NT2/D1 (cell line): ENCODE results near the gene HGFAC.

Experiments used
- DNase-seq: peaks from one replicate; pipeline ENCODE4 v3.0.0-alpha.2; 2011; ENCODE audit warnings: low read depth, low spot score
- H3K27me3 ChIP-seq: 2 replicates; pipeline ENCODE4 v1.6.0; 2011; ENCODE audit warnings: mild to moderate bottlenecking; ENCODE audit not compliant: insufficient read length, insufficient read depth
- H3K36me3 ChIP-seq: 2 replicates; pipeline ENCODE4 v1.6.1; 2011; ENCODE audit warnings: mild to moderate bottlenecking, low read length, mixed read lengths; ENCODE audit not compliant: insufficient read depth, insufficient read length
- H3K4me1 ChIP-seq: 2 replicates; pipeline ENCODE4 v1.5.1; 2011; ENCODE audit not compliant: insufficient read depth, insufficient read length
- H3K4me3 ChIP-seq: 2 replicates; pipeline ENCODE4 v1.5.1; 2011; ENCODE audit warnings: low read depth; ENCODE audit not compliant: insufficient read length
- H3K9ac ChIP-seq: 2 replicates; pipeline ENCODE4 v1.6.0; 2011; ENCODE audit warnings: low read depth; ENCODE audit not compliant: insufficient read length
- H3K9me3 ChIP-seq: 2 replicates; pipeline ENCODE4 v1.5.1; 2011; ENCODE audit warnings: mild to moderate bottlenecking, low read length; ENCODE audit not compliant: insufficient read depth
- SUZ12 ChIP-seq: IDR thresholded peaks from 2 replicates; pipeline ENCODE4 v1.6.1; 2011; ENCODE audit not compliant: insufficient read length, insufficient read depth; ENCODE audit errors: extremely low read depth
- YY1 ChIP-seq: IDR thresholded peaks from 2 replicates; pipeline ENCODE4 v1.6.1; 2011; ENCODE audit not compliant: insufficient read length, insufficient read depth
- ZNF274 ChIP-seq: IDR thresholded peaks from 2 replicates; pipeline ENCODE4 v1.6.1; 2011; ENCODE audit warnings: mild to moderate bottlenecking, low read depth, low read length

HGFAC gene

DNA sequence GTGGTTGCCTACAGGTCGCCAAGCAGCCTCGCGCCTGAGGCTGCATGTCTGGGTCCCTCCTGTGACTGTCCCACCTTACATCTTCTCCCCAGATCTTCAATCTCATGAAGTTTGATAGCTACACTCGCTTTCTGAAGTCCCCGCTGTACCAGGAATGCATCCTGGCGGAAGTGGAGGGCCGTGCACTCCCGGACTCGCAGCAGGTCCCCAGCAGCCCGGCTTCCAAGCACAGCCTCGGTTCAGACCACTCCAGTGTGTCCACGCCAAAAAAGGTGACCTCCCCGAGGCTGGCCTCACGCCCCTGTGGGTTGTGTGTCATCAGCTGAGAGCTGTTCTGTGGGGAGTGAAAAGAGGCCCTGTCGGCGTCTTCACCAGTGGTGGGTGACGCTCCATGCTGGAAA, 24.9 kb upstream of the HGFAC start:
- Histone ChIP-seq H3K27me3 (no peaks in the 10 kb centered on the region), H3K36me3 (peaks cover 25% of the 10 kb centered on the region), H3K9me3 (no peaks in the 10 kb centered on the region), H3K9ac (no peak overlapping the region), H3K4me3 (no peak overlapping the region), H3K4me1 (peaks cover 17% of the 10 kb centered on the region)
- no peak for DNase-seq
- TF ChIP-seq ZNF274 (no peak), SUZ12 (no peak), YY1 (no peak)

DNA sequence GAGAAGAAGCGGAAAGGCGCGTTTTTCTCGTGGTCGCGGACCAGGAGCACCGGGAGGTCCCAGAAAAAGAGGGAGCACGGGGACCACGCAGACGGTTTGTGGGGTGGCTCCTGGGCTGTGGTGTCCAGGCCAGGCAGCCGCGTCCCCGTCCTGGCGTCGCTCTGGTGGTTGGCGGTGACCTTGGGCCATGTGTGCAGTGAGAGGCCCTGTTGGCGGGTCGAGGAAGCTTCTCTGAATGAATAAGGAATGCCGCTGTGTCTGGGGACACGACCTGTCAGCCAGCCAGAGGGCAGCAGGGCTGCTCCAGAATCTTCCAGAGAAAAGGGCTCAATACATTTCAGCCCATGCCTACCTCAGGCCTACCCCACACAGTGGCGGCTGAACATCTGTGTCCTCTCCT, 24.3 kb upstream of the HGFAC start:
- TF ChIP-seq ZNF274: no peak
- no peak for TF ChIP-seq SUZ12
- TF ChIP-seq YY1: no peak
- Histone ChIP-seq H3K36me3 (peaks cover 28% of the 10 kb centered on the region), H3K9ac (no peak overlapping the region), H3K4me3 (no peak overlapping the region), H3K27me3 (no peaks in the 10 kb centered on the region), H3K9me3 (no peaks in the 10 kb centered on the region), H3K4me1 (peaks cover 15% of the 10 kb centered on the region)
- no peak for DNase-seq

DNA sequence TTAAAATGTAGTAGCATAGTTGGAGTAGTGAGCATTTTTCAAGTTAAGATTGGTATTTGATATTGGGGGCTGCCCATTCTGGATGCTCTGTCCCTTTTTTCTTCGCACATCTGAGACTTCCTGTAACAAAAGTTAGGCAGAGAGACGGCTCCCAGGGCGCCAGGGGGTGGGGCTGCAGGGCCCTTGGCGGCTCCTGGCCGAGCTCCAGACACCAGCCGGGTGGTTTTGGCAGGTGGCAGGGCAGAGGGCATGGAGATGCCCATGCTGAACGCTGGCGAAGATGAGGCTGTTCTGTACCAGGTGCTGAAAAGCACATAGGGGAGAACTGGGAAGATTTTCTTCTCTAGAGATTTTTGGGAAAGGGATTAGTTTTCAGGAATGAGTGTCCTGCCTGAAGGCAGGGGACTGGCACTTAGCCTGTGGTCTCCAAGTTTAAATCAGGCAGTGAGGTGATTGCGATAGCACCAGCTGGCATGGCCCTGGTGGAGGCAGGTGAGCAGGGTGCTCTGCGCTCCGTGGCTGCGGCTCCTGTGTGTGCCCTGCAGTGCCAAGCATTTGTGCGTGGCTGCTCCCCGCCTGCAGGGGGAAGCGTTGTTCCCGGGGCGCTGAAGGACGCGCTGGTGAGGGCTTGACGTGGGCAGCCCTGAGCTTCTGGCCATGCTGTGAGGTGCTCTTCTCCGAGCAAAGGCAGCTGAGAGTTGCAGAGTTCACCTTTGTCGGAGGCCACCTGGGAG, 23.6 kb upstream of the HGFAC start:
- no peaks in the 10 kb centered on the region for H3K27me3 ChIP-seq
- peaks cover 14% of the 10 kb centered on the region for H3K4me1 ChIP-seq
- peaks cover 34% of the 10 kb centered on the region for H3K36me3 ChIP-seq
- H3K4me3 ChIP-seq: no peak overlapping the region
- TF ChIP-seq SUZ12 (no peak), YY1 (no peak), ZNF274 (no peak)
- no peak overlapping the region for H3K9ac ChIP-seq
- DNase-seq: no peak
- no peaks in the 10 kb centered on the region for H3K9me3 ChIP-seq

DNA sequence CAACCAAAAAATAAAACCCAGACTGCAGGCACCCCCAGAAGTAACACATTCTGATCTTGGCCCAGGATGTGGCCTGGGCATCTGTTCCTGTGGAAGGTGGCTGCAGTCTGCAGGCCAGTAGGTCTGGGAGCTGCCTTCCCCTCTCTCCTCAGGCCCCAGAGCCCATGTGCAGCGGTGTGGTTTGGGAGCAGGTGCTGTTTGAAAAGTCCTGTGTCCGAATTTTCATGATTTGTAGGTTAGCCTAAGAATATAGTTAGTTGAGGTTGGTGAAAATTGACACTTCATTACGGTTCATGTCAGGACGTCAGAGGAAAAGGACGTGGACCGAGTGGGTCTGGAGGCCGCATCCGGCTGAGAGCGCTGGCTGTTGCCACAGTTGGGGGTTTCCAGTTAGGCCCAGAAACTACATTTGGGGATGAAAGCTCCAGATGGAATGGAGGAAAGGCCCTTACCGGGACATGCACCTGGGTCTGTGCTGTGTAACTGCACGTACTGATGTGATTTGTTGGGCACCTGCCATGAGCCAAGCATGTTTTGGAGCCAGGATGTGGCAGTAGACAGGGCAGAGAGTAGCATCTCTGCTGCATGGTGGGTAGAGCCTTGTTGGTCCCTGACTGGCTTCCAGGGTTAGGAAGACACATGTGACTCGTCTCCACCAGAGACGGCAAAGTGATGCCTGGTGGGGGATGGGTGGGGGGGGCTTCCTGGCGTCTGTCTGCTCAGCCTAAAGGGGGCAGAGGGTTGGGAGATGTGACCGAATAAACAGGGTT, 21.7 kb upstream of the HGFAC start:
- TF ChIP-seq YY1 (no peak), SUZ12 (no peak), ZNF274 (no peak)
- Histone ChIP-seq H3K4me3 (no peak overlapping the region), H3K36me3 (peaks cover 44% of the 10 kb centered on the region), H3K9ac (no peak overlapping the region), H3K9me3 (no peaks in the 10 kb centered on the region), H3K27me3 (no peaks in the 10 kb centered on the region), H3K4me1 (peaks cover 5% of the 10 kb centered on the region)
- DNase-seq: no peak

DNA sequence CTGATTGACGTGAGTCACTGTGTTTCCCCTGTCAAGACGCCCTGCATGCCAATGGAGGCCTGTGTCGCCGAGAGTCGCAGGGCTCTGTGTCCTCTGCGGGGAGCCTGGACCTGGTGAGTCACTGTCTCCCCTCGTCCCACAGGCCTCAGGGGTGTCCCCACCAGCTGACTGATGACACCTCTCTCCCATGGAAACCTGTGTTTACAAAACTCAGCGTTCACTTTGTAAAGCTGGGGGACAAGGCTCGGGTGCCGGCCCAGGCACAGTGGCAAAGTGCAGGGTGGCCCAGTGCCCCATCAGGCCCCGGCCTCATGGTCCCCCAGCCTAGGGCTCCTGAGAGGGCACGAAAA, 21.2 kb upstream of the HGFAC start:
- no peaks in the 10 kb centered on the region for H3K27me3 ChIP-seq
- TF ChIP-seq SUZ12 (no peak), ZNF274 (no peak), YY1 (no peak)
- no peak overlapping the region for H3K4me3 ChIP-seq
- no peak for DNase-seq
- peaks cover 5% of the 10 kb centered on the region for H3K4me1 ChIP-seq
- no peaks in the 10 kb centered on the region for H3K9me3 ChIP-seq
- no peak overlapping the region for H3K9ac ChIP-seq
- peaks cover 44% of the 10 kb centered on the region for H3K36me3 ChIP-seq

DNA sequence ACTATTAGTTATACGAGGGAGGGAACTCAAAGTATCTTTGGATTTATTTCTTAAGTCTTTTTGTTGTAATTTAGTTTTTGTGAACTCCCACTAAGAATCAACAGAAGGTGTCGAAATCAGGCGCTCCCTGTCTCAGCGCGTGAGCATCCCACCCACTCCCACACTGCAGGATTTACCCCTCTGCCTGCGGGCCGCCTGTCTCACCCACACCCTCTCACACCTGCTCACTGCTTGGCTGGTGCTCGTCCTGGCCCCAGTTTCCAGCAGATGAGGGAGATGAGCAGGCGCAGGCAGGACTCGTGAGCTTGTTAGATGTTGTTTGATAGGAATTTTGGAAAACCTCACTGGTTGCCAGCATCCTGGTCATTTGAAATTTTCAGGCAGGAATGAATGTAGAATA, 20.8 kb upstream of the HGFAC start:
- no peak for DNase-seq
- Histone ChIP-seq H3K4me3 (no peak overlapping the region), H3K9me3 (no peaks in the 10 kb centered on the region), H3K36me3 (peaks cover 42% of the 10 kb centered on the region), H3K27me3 (no peaks in the 10 kb centered on the region), H3K4me1 (peaks cover 5% of the 10 kb centered on the region), H3K9ac (no peak overlapping the region)
- TF ChIP-seq SUZ12 (no peak), ZNF274 (no peak)

DNA sequence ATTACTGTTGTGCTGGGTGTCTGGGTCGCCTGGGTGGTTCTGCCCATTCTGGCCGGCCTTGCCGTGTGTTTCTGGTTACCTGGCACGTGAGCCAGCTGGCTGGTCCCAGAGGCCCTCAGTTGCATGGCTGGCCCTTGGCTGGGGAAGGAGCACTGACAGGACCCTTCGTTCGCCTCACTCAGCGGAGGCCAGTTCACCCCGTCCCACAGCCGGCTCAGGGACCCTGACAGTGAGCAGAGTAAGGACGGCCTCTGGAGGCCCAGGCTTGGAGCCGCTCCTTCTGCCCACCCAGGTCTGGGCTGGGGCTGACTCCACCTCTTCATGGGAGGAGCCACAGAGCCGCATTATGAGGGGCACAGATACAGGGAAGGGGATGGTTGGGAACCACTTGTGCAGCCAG, 20.3 kb upstream of the HGFAC start:
- Histone ChIP-seq H3K9ac (no peak overlapping the region), H3K4me3 (no peak overlapping the region), H3K4me1 (peaks cover 5% of the 10 kb centered on the region), H3K36me3 (peaks cover 38% of the 10 kb centered on the region), H3K9me3 (no peaks in the 10 kb centered on the region), H3K27me3 (no peaks in the 10 kb centered on the region)
- TF ChIP-seq YY1: no peak
- no peak for TF ChIP-seq SUZ12
- no peak for TF ChIP-seq ZNF274
- DNase-seq: no peak
